Suprapubic skin (tissue), 4 donors: Measurements from ENCODE around the gene NLN. TPM values are rescaled to one million over a fixed set of nuclear protein-coding genes. Genes with fewer than 3 reads are reported as not detected.

ENCODE experiments used
- DNase-seq, 2 donors: peaks; one replicate each; pipeline ENCODE4 v3.0.0-alpha.2; 2019; ENCODE audit warnings: low spot score in 2 of 2
- H3K27ac ChIP-seq: fragments of 200-600 bp; sonication (generic); one replicate; pipeline ENCODE4 v1.5.1; 2019
- H3K27me3 ChIP-seq: fragments of 200-600 bp; sonication (generic); one replicate; pipeline ENCODE4 v1.5.1; 2019
- H3K36me3 ChIP-seq: fragments of 200-600 bp; sonication (generic); one replicate; pipeline ENCODE4 v1.5.1; 2019
- H3K4me1 ChIP-seq: fragments of 200-600 bp; sonication (generic); one replicate; pipeline ENCODE4 v1.5.1; 2019
- H3K4me3 ChIP-seq: fragments of 200-600 bp; sonication (generic); one replicate; pipeline ENCODE4 v1.5.1; 2019; ENCODE audit warnings: mild to moderate bottlenecking
- H3K9me3 ChIP-seq: fragments of 200-600 bp; sonication (generic); one replicate; pipeline ENCODE4 v1.5.1; 2019
- CTCF ChIP-seq, 2 donors: fragments of 200-600 bp in 1 of 2; fragments of 450-650 bp in 1 of 2; sonication (generic) in 1 of 2; IDR thresholded peaks; one replicate each; pipeline ENCODE4 v1.5.1; 2016 to 2019; ENCODE audit warnings: antibody characterized with exemption in 2 of 2, mild to moderate bottlenecking in 1 of 2, moderate library complexity in 1 of 2
- EP300 ChIP-seq: sonication (generic); formaldehyde crosslinking; IDR thresholded peaks from one replicate; pipeline ENCODE4 v1.6.1; 2017; ENCODE audit warnings: antibody characterized with exemption
- POLR2A ChIP-seq, 2 donors: fragments of 450-650 bp; IDR thresholded peaks; one replicate each; pipeline ENCODE4 v1.6.1; 2017; ENCODE audit warnings: antibody characterized with exemption in 2 of 2, mild to moderate bottlenecking in 2 of 2, moderate library complexity in 2 of 2
- POLR2AphosphoS5 ChIP-seq, 3 donors: sonication (generic); formaldehyde crosslinking; IDR thresholded peaks; one replicate each; pipeline ENCODE4 v1.6.1; 2017; ENCODE audit warnings: antibody characterized with exemption in 3 of 3
- WGBS: methylation state at CpG from one replicate; pipeline ENCODE4 v1.1.5; 2018; 5-methylcytosine and 5-hydroxymethylcytosine counted together
- total RNA-seq, 4 donors: library from RNA; depleted of rRNA; stranded (reverse); fragments of >200 nt; gene quantifications; one replicate each; pipeline ENCODE4 v1.1.0, GENCODE V29; 2016

The NLN gene
- total RNA-seq, 4 donors from 2014 or later = 6.4 to 17.9 (median 14.0) TPM

GRCh38 chr5:65831276-65831675 lies 109.3 kb downstream of the NLN start:
- Histone ChIP-seq H3K36me3 (no peaks in the 10 kb centered on the region), H3K27ac (no peak overlapping the region), H3K27me3 (no peaks in the 10 kb centered on the region), H3K4me1 (peaks cover 6% of the 10 kb centered on the region), H3K4me3 (no peak overlapping the region), H3K9me3 (no peaks in the 10 kb centered on the region)
- 97% methylated on average over 1 of the region's 1 CpG for WGBS
- no peak for DNase-seq
- TF ChIP-seq CTCF (IDR thresholded peaks at IDR 0.05) = no peak
- TF ChIP-seq EP300 = no peak
- TF ChIP-seq POLR2A (IDR thresholded peaks at IDR 0.05) = no peak
- TF ChIP-seq POLR2AphosphoS5 (IDR thresholded peaks at IDR 0.05) = no peak

GRCh38 chr5:65832152-65832551 lies 110.1 kb downstream of the NLN start:
- TF ChIP-seq CTCF (IDR thresholded peaks at IDR 0.05) = no peak
- TF ChIP-seq POLR2AphosphoS5 (IDR thresholded peaks at IDR 0.05) = no peak
- TF ChIP-seq POLR2A (IDR thresholded peaks at IDR 0.05) = no peak
- no peak for TF ChIP-seq EP300
- DNase-seq = no peak
- no peak overlapping the region for H3K4me3 ChIP-seq
- no peaks in the 10 kb centered on the region for H3K36me3 ChIP-seq
- H3K27ac ChIP-seq = no peak overlapping the region
- H3K27me3 ChIP-seq = no peaks in the 10 kb centered on the region
- H3K9me3 ChIP-seq = no peaks in the 10 kb centered on the region
- peaks cover 6% of the 10 kb centered on the region for H3K4me1 ChIP-seq

GRCh38 chr5:65832603-65833228 lies 110.7 kb downstream of the NLN start:
- WGBS = 48% methylated on average over 2 of the region's 2 CpGs
- Histone ChIP-seq H3K9me3 (no peaks in the 10 kb centered on the region), H3K4me1 (peaks cover 3% of the 10 kb centered on the region), H3K27ac (no peak overlapping the region), H3K36me3 (no peaks in the 10 kb centered on the region), H3K4me3 (no peak overlapping the region), H3K27me3 (no peaks in the 10 kb centered on the region)
- TF ChIP-seq POLR2AphosphoS5 (IDR thresholded peaks at IDR 0.05) (no peak), POLR2A (IDR thresholded peaks at IDR 0.05) (no peak), EP300 (no peak), CTCF (IDR thresholded peaks at IDR 0.05) (no peak)
- no peak for DNase-seq

GRCh38 chr5:65833780-65834179 lies 111.8 kb downstream of the NLN start:
- no peak for TF ChIP-seq POLR2AphosphoS5 (IDR thresholded peaks at IDR 0.05)
- no peak for TF ChIP-seq CTCF (IDR thresholded peaks at IDR 0.05)
- TF ChIP-seq POLR2A (IDR thresholded peaks at IDR 0.05) = no peak
- TF ChIP-seq EP300 = no peak
- H3K9me3 ChIP-seq = no peaks in the 10 kb centered on the region
- no peak for DNase-seq
- no peak overlapping the region for H3K4me3 ChIP-seq
- H3K4me1 ChIP-seq = no peaks in the 10 kb centered on the region
- 71% methylated on average over 5 of the region's 5 CpGs for WGBS
- H3K27ac ChIP-seq = no peak overlapping the region
- H3K36me3 ChIP-seq = no peaks in the 10 kb centered on the region
- no peaks in the 10 kb centered on the region for H3K27me3 ChIP-seq

- Histone ChIP-seq H3K36me3 (no peaks in the 10 kb centered on the region), H3K27ac (no peak overlapping the region), H3K9me3 (no peaks in the 10 kb centered on the region), H3K4me3 (no peak overlapping the region), H3K27me3 (no peaks in the 10 kb centered on the region), H3K4me1 (no peaks in the 10 kb centered on the region)
- DNase-seq = no peak
- TF ChIP-seq EP300 = no peak
- TF ChIP-seq POLR2A (IDR thresholded peaks at IDR 0.05) = no peak
- TF ChIP-seq POLR2AphosphoS5 (IDR thresholded peaks at IDR 0.05) = no peak
- TF ChIP-seq CTCF (IDR thresholded peaks at IDR 0.05) = no peak
- 81% methylated on average over 1 of the region's 1 CpG for WGBS
Observed at GRCh38 chr5:65834306-65834705, 112.3 kb downstream of the NLN start.
